Activated T-cell treated with anti-CD3 and anti-CD28 coated beads for 48 hours (primary cell): ENCODE data around the gene SFMBT2.

Experiments
- DNase-seq: peaks from one replicate; pipeline ENCODE4 v3.0.0-alpha.2; 2020; ENCODE audit warnings: low read depth

The SFMBT2 gene

GRCh38 chr10:7425691-7426090, 14.9 kb upstream of the SFMBT2 start:
- DNase-seq: no peak

GRCh38 chr10:7424919-7425318, 14.1 kb upstream of the SFMBT2 start:
- no peak for DNase-seq

GRCh38 chr10:7424315-7424714, 13.5 kb upstream of the SFMBT2 start:
- DNase-seq: no peak

GRCh38 chr10:7423521-7423920, 12.7 kb upstream of the SFMBT2 start:
- no peak for DNase-seq

- no peak for DNase-seq
Measured at GRCh38 chr10:7421526-7421925, 10.7 kb upstream of the SFMBT2 start.

GRCh38 chr10:7419998-7420397, 9.2 kb upstream of the SFMBT2 start:
- no peak for DNase-seq

- no peak for DNase-seq
Measured at GRCh38 chr10:7417807-7418206, 7.0 kb upstream of the SFMBT2 start.

GRCh38 chr10:7417103-7417623, 6.3 kb upstream of the SFMBT2 start:
- no peak for DNase-seq

- no peak for DNase-seq
Measured at GRCh38 chr10:7414766-7415165, 3.9 kb upstream of the SFMBT2 start.

GRCh38 chr10:7412928-7413282, 2.1 kb upstream of the SFMBT2 start:
- DNase-seq: no peak

- DNase-seq: peak; percentile 25
Measured at GRCh38 chr10:7412237-7412927, 1.5 kb upstream of the SFMBT2 start.

- DNase-seq: peak; percentile 16
Measured at GRCh38 chr10:7411671-7412128, 866 bp upstream of the SFMBT2 start.

GRCh38 chr10:7410301-7410861, 453 bp downstream of the SFMBT2 start:
- peak; percentile 45 for DNase-seq

- peak; percentile 30 for DNase-seq
Measured at GRCh38 chr10:7409732-7410168, 1.1 kb downstream of the SFMBT2 start.

- peak; percentile 59 for DNase-seq
Measured at GRCh38 chr10:7409045-7409731, 1.6 kb downstream of the SFMBT2 start.

- DNase-seq: peak; percentile 54
Measured at GRCh38 chr10:7408291-7409044, 2.4 kb downstream of the SFMBT2 start.

- peak; percentile 33 for DNase-seq
Measured at GRCh38 chr10:7407368-7408290, 3.2 kb downstream of the SFMBT2 start.

GRCh38 chr10:7406712-7407333, 4.0 kb downstream of the SFMBT2 start:
- no peak for DNase-seq

GRCh38 chr10:7405637-7406036, 5.2 kb downstream of the SFMBT2 start:
- no peak for DNase-seq

- DNase-seq: no peak
Measured at GRCh38 chr10:7403620-7404019, 7.2 kb downstream of the SFMBT2 start.

GRCh38 chr10:7401782-7402181, 9.1 kb downstream of the SFMBT2 start:
- no peak for DNase-seq
